HEK293 (cell line): ENCODE data around the gene HOXA10.
A peak's percentile ranks its signal among the peaks of the same experiment; 100 is the strongest.

Source experiments
- EGR2 ChIP-seq: fragments of 450-650 bp; formaldehyde crosslinking; IDR thresholded peaks from 2 replicates; pipeline ENCODE4 v1.5.1; 2016; ENCODE audit warnings: low read depth, missing biosample characterization, missing genetic modification characterization
- FEZF1 ChIP-seq: fragments of 450-650 bp; formaldehyde crosslinking; IDR thresholded peaks from 2 replicates; pipeline ENCODE4 v1.5.1; 2016; ENCODE audit warnings: missing biosample characterization, missing genetic modification characterization
- GLI4 ChIP-seq: fragments of 450-650 bp; formaldehyde crosslinking; IDR thresholded peaks from 2 replicates; pipeline ENCODE4 v1.5.1; 2016; ENCODE audit warnings: missing biosample characterization, missing genetic modification characterization
- HOXA7 ChIP-seq: sonication (generic); formaldehyde crosslinking; IDR thresholded peaks from 2 replicates; pipeline ENCODE4 v1.8.1; 2022; ENCODE audit warnings: missing genetic modification reagents, borderline replicate concordance
- SCRT2 ChIP-seq: fragments of 450-650 bp; formaldehyde crosslinking; IDR thresholded peaks from 2 replicates; pipeline ENCODE4 v1.5.1; 2016; ENCODE audit warnings: missing biosample characterization, missing genetic modification characterization
- ZBTB21 ChIP-seq: fragments of 450-650 bp; formaldehyde crosslinking; IDR thresholded peaks from 2 replicates; pipeline ENCODE4 v1.5.1; 2017; ENCODE audit warnings: missing biosample characterization, missing genetic modification characterization
- ZBTB8A ChIP-seq: fragments of 450-650 bp; formaldehyde crosslinking; IDR thresholded peaks from 2 replicates; pipeline ENCODE4 v1.5.1; 2016; ENCODE audit warnings: missing biosample characterization, missing genetic modification characterization
- ZFHX2 ChIP-seq: fragments of 450-650 bp; formaldehyde crosslinking; conservative IDR thresholded peaks from 2 replicates; pipeline ENCODE4 v1.5.1; 2016; ENCODE audit warnings: missing biosample characterization, missing genetic modification characterization
- ZFP69B ChIP-seq: fragments of 450-650 bp; formaldehyde crosslinking; IDR thresholded peaks from 2 replicates; pipeline ENCODE4 v1.5.1; 2016; ENCODE audit warnings: missing biosample characterization, missing genetic modification characterization
- ZIC2 ChIP-seq: fragments of 450-650 bp; formaldehyde crosslinking; IDR thresholded peaks from 2 replicates; pipeline ENCODE4 v1.5.1; 2016; ENCODE audit warnings: missing biosample characterization, missing genetic modification characterization
- ZNF155 ChIP-seq: fragments of 450-650 bp; formaldehyde crosslinking; IDR thresholded peaks from 2 replicates; pipeline ENCODE4 v1.5.1; 2016; ENCODE audit warnings: missing biosample characterization, missing genetic modification characterization
- ZNF221 ChIP-seq: fragments of 450-650 bp; formaldehyde crosslinking; IDR thresholded peaks from 2 replicates; pipeline ENCODE4 v1.5.1; 2017; ENCODE audit warnings: missing biosample characterization, missing genetic modification characterization, borderline replicate concordance
- ZNF324 ChIP-seq: fragments of 450-650 bp; formaldehyde crosslinking; IDR thresholded peaks from 2 replicates; pipeline ENCODE4 v1.5.1; 2016; ENCODE audit warnings: missing biosample characterization, missing genetic modification characterization
- ZNF366 ChIP-seq: fragments of 450-650 bp; formaldehyde crosslinking; conservative IDR thresholded peaks from 2 replicates; pipeline ENCODE4 v1.5.1; 2016; ENCODE audit warnings: missing biosample characterization, missing genetic modification characterization
- ZNF426 ChIP-seq: fragments of 450-650 bp; formaldehyde crosslinking; IDR thresholded peaks from 2 replicates; pipeline ENCODE4 v1.5.1; 2017; ENCODE audit warnings: missing biosample characterization, missing genetic modification characterization, mild to moderate bottlenecking, inconsistent platforms, moderate library complexity
- ZNF549 ChIP-seq: fragments of 450-650 bp; IDR thresholded peaks from 2 replicates; pipeline ENCODE4 v1.5.1; 2018; ENCODE audit warnings: missing biosample characterization, missing genetic modification characterization, mild to moderate bottlenecking, inconsistent platforms, moderate library complexity
- ZNF560 ChIP-seq: fragments of 450-650 bp; formaldehyde crosslinking; IDR thresholded peaks from 2 replicates; pipeline ENCODE4 v1.5.1; 2017; ENCODE audit warnings: missing biosample characterization, missing genetic modification characterization, borderline replicate concordance
- ZNF677 ChIP-seq: fragments of 450-650 bp; IDR thresholded peaks from 2 replicates; pipeline ENCODE4 v1.5.0; 2018; ENCODE audit warnings: missing biosample characterization, mild to moderate bottlenecking, missing genetic modification characterization, moderate library complexity
- ZNF76 ChIP-seq: fragments of 450-650 bp; formaldehyde crosslinking; IDR thresholded peaks from 2 replicates; pipeline ENCODE4; 2016; ENCODE audit warnings: low read depth, missing biosample characterization, missing genetic modification characterization, borderline replicate concordance
- ZNF777 ChIP-seq: fragments of 450-650 bp; formaldehyde crosslinking; IDR thresholded peaks from 2 replicates; pipeline ENCODE4 v1.5.1; 2017; ENCODE audit warnings: missing biosample characterization, missing genetic modification characterization, borderline replicate concordance
- ZNF785 ChIP-seq: fragments of 450-650 bp; formaldehyde crosslinking; IDR thresholded peaks from 2 replicates; pipeline ENCODE4 v1.5.1; 2016; ENCODE audit warnings: missing biosample characterization, missing genetic modification characterization
- ZNF791 ChIP-seq: fragments of 450-650 bp; formaldehyde crosslinking; IDR thresholded peaks from 2 replicates; pipeline ENCODE4 v1.5.1; 2016; ENCODE audit warnings: missing biosample characterization, missing genetic modification characterization
- ZSCAN30 ChIP-seq: fragments of 450-650 bp; IDR thresholded peaks from 2 replicates; pipeline ENCODE4 v1.5.1; 2018; ENCODE audit warnings: missing biosample characterization, mild to moderate bottlenecking, missing genetic modification characterization, moderate library complexity
- TF ChIP-seq, protein P1 (sequence below): fragments of 450-650 bp; formaldehyde crosslinking; IDR thresholded peaks from 2 replicates; pipeline ENCODE4 v1.5.0; 2017; ENCODE audit warnings: missing biosample characterization, missing genetic modification characterization, borderline replicate concordance
- TF ChIP-seq, protein P2 (sequence below): fragments of 450-650 bp; formaldehyde crosslinking; IDR thresholded peaks from 2 replicates; pipeline ENCODE4; 2016; ENCODE audit warnings: missing biosample characterization, missing genetic modification characterization

The HOXA10 gene

DNA sequence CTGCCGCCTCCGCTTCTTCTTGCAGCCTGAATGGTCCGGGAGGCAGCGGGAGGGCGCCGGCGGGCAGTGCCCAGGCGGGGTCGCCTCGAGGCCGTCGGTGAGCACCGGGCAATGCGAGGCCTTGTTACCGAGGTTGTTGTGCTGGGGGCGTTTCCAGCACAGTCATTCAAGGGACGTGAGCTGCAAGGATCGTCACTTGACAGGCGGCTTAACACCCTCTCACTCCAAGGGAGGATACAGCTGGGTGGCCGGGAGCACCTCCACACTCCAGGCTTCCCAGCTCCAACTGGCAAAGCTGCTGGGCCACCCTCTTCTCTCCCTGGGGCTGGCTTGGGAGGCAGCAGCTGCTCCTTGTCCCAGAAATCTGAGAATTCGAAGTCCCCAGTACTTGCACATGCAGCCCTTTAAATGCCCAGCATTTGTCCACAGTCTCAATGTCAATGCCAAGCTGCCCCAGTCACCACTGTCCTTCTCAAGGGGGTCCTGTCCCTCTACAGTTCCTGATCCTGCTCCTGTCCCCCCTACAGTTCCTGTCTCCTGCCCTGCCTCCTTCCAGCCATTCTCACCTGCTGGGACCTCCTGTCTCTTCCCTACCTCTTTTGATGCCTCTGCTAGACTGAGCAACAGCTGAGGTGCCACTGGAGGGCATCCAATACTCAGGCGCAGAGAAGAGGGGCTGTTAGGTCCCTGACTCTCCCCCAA, 15.3 kb upstream of the HOXA10 start (continued):
- TF ChIP-seq, protein P1, sequence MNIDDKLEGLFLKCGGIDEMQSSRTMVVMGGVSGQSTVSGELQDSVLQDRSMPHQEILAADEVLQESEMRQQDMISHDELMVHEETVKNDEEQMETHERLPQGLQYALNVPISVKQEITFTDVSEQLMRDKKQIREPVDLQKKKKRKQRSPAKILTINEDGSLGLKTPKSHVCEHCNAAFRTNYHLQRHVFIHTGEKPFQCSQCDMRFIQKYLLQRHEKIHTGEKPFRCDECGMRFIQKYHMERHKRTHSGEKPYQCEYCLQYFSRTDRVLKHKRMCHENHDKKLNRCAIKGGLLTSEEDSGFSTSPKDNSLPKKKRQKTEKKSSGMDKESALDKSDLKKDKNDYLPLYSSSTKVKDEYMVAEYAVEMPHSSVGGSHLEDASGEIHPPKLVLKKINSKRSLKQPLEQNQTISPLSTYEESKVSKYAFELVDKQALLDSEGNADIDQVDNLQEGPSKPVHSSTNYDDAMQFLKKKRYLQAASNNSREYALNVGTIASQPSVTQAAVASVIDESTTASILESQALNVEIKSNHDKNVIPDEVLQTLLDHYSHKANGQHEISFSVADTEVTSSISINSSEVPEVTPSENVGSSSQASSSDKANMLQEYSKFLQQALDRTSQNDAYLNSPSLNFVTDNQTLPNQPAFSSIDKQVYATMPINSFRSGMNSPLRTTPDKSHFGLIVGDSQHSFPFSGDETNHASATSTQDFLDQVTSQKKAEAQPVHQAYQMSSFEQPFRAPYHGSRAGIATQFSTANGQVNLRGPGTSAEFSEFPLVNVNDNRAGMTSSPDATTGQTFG (tag by site-specific recombination) = no peak
- TF ChIP-seq ZNF677 (no peak), HOXA7 (no peak), ZNF221 (tag by site-specific recombination) (no peak), EGR2 (tag by site-specific recombination) (0 out of 2 replicates have a peak, but pooled peaks have one; percentile 16), ZNF777 (tag by site-specific recombination) (no peak), ZNF560 (no peak), ZNF426 (tag by site-specific recombination) (no peak), ZNF324 (tag by site-specific recombination) (no peak), ZIC2 (peak; percentile 60), ZBTB21 (no peak), ZFHX2 (tag by site-specific recombination) (no peak; the same call in 1 of the 2 replicates), ZNF549 (tag by site-specific recombination) (no peak), ZNF76 (tag by site-specific recombination) (no peak), ZSCAN30 (tag by site-specific recombination) (0 out of 2 replicates have a peak, but pooled peaks have one; percentile 17), FEZF1 (tag by site-specific recombination) (peak; percentile 12; the same call in 1 of the 2 replicates), ZFP69B (tag by site-specific recombination) (no peak), ZNF785 (no peak), ZNF791 (tag by site-specific recombination) (no peak), ZBTB8A (tag by site-specific recombination) (peak; percentile 41), SCRT2 (tag by site-specific recombination) (peak; percentile 45; the same call in 1 of the 2 replicates), GLI4 (no peak), ZNF366 (tag by site-specific recombination) (no peak), ZNF155 (tag by site-specific recombination) (no peak)
- TF ChIP-seq, protein P2, sequence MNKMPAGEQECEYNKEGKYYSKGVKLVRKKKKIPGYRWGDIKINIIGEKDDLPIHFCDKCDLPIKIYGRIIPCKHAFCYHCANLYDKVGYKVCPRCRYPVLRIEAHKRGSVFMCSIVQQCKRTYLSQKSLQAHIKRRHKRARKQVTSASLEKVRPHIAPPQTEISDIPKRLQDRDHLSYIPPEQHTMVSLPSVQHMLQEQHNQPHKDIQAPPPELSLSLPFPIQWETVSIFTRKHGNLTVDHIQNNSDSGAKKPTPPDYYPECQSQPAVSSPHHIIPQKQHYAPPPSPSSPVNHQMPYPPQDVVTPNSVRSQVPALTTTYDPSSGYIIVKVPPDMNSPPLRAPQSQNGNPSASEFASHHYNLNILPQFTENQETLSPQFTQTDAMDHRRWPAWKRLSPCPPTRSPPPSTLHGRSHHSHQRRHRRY (tag by site-specific recombination) = no peak
